ENCODE data around the gene RFX8.

GRCh38 chr2:101375653-101376052 lies 99.3 kb downstream of the RFX8 start:
- TF ChIP-seq PBX3 (IDR thresholded peaks at IDR 0.05): no peak
- no peak for TF ChIP-seq GATA2 (CRISPR knock-in tag; IDR thresholded peaks at IDR 0.05)
- TF ChIP-seq POLR2AphosphoS5 (IDR thresholded peaks at IDR 0.05; ENCODE audit: low read depth, low read length): no peak
- TF ChIP-seq CTCF (IDR thresholded peaks at IDR 0.05): no peak
- TF ChIP-seq NRF1 (IDR thresholded peaks at IDR 0.05; ENCODE audit: low read depth, low read length): no peak
- no peak for TF ChIP-seq FOXM1 (IDR thresholded peaks at IDR 0.05; ENCODE audit: low read depth)
- TF ChIP-seq EP300 (IDR thresholded peaks at IDR 0.05; ENCODE audit: borderline replicate concordance in 1 of 2, low read depth in 1 of 2, low read length in 1 of 2): no peak
- TF ChIP-seq MXI1 (IDR thresholded peaks at IDR 0.05; ENCODE audit: low read depth, low read length): no peak
- no peak for TF ChIP-seq SIN3A (IDR thresholded peaks at IDR 0.05; ENCODE audit: borderline replicate concordance, low read depth, low read length)
- no peak for TF ChIP-seq MAX (IDR thresholded peaks at IDR 0.05; ENCODE audit: low read depth)
- no peak for TF ChIP-seq USF2 (IDR thresholded peaks at IDR 0.05; ENCODE audit: borderline replicate concordance, low read depth, low read length)

Measured in SK-N-SH (cell line).